T-helper 1 cell (primary cell): ENCODE measurements around the gene ALG1.
"Not testable (repeated sequence)": the region's sequence is repeated elsewhere in the genome, so short reads cannot be mapped to it uniquely, and the experiment has no call there.

Experiments
- DNase-seq, 5 donors: peaks; one replicate each; pipeline ENCODE4 v3.0.0-alpha.2; 2012 to 2020

ALG1 gene

DNA sequence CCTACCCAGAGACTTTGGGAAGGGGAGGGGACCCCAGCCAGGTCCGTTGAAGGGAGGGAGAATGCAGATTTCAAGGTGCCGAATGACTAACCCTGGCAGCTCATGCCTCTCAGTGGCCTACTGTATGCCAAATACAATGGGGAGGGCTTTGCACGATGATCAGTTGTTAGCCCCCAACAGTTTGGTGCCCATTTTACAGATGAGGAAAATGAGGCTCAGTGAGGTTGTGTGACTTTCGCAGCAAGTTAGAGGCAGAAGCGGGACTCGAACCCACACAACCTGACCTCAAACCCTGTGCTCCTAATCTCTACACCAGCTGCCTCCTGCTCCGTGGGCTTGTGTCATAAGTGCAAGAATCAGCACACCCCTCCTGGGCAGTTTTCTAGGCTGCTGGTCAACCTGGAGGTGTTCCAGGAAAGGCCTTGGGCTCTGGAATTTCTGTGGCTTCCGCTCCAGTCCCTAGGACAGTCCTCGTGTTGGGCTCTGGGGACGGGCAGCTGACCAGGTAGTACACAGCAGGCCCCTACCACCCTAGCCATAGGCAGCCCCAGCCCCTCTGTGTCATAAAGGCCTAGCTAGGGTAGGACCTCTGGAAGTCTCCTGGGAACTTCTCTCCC lies 26.0 kb upstream of the ALG1 start:
- DNase-seq = no peak

DNA sequence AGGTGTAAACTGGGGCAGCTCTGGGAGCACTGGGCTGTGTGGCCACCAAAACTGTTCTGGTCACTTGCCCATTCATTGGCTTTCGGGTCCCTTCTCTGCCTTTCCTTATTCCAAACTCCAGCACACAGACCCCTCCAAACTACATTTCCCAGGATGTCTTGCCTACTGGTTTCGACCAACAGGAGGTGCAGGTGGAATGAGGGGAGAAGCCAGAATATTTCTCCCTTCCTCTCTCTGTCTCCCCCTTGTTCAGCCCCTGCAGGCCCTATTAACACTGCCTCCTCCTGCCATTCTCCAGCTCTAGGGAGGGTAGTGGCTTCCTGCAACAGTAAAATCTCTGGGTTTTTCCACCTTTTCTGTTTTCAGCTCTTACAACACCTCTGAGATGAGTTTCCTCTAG lies 24.7 kb upstream of the ALG1 start:
- no peak for DNase-seq

DNA sequence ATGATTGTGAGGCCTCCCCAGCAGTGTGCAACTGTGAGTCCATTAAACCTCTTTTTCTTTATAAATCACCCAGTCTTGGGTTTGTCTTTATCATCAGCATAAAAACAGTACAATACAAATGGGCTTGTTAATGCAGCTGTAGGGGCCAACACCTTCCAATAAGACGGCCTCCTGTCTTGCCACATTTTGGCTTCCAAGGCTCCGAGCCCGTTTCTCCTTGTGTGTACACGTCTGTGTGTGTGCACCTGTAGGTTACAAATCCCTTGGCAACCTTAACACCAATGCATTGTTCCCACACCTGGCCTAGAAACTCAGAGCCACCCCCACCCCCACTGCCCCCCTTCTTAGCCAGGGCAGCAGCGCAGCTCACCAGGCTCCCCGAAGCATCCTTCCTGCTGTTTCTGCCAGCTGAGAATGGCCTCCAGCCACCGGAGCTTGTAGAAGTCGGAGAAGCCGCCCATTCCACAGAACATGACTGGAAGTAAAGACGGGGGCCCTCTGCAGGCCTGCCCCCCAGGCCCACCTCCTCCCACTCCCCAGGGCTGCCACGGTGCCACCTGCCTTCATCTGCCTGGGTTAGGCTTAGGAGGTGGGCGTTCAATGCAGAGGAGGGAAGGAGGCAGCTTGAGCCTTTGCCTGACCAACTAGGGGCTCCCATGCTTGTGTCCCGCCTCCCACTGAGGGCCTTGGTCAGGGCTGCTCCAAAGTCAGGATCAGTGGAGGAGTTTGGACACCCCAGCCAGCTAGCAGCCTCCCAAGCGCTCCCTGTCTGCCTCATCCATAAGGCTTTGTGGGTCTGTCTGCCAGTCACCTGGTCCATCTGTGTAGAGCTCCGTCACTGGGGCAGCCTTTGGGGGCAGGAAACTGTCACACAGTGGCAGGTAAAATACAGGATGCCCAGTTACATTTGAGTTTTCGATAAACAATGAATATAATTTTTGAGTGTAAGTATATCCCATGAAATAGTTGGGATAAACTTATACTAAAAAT lies 16.5 kb upstream of the ALG1 start:
- DNase-seq = no peak

DNA sequence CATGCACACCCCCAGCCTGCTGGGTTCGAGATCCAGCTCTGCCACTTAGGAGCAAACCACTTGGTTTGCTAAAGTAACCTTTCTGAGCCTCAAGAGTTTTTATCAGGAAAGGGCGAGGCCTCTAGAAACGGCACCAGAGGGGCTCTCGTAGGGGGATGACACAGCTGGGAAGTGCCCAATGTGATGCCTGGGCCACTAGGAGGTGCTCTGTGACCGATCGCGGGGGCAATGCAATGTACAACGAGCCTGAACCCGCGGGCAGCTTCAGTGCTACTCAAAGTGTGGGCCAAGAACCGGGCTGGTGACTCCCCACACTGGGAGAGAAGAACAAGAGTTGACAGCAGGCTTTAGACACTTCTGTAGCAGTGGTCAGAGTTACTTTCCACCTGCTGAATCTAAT lies 15.3 kb upstream of the ALG1 start:
- DNase-seq = peak in 2 of 5 donors; percentile 11 to 39

DNA sequence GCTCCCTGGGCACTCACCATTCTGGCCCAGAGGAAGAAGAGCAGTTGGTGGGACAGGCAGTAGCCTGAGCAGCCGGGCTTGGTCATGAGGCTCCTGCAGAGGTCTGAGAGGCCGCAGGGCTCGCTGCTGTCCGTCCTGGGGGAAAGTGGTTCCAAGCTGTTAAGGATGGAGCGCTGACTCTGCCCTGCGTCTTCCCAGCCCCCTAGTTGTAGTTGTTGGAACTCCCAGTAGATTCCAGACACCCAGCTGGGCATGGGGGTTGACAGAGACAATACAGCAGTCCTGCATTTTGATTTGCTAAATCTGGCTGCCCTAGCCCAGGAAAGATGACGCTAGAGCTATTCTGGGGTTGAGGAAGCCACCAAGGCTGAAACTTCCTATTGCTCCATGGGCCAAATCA lies 13.2 kb upstream of the ALG1 start:
- no peak for DNase-seq

DNA sequence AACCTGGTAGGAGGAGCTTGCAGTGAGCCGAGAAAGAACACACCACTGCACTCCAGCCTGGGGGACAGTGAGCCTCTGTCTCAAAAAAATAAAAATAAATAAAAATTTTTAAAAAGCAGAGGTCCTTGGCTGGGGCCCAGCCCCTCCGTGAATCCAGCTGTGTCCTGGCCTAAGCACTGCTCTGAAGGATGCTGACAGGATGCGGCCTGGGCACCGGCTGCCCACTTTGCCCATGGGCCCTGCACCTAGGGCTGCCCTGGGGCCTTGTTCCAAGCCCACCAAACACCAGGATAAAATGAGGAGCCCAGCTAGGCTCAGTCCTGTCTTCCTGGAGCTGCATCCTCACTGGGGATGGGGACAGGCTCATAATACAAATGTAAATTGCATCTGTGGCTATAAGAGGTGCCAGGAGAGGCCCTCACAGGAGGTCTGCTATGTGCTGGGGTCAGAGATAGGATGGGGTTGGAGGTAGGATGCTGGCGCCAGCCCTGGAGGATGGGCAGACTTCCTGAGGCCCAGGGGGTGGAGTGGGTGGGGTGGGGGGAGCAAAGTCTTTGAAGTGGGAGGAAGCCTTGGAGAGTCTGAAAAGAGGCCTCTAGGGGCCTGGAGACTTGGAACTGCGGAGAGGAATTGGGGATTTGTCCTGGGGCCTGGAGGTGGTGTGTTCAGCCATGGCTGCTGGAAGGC lies 12.1 kb upstream of the ALG1 start:
- no peak for DNase-seq

DNA sequence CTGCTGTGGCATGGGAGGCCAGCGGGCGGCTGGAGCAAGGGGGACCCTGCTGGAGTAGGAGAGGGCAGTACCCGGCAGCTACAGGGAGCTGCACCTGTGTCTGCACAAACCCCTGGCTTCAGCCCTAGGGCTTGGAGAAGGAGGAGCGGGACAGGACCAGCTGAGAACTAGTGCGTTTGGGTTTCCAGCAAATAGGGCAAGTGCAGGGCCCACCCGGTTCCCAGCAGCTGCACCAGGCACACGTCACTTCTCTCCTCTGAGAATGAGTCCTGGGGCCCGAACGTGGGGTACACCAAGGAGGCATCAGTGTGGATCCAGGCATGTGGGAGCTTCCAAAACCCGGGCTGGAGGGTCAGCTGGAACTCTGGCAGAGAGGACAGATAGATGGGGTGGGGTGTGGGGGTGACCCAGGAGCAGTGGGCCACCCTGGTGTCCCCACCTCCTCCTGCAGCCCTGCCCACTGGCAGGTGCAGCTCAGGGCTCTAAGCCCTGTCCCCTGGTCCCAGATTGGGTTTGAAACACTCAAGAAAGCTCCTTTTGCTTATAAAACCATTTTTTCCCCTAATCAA lies 11.5 kb upstream of the ALG1 start:
- no peak for DNase-seq

DNA sequence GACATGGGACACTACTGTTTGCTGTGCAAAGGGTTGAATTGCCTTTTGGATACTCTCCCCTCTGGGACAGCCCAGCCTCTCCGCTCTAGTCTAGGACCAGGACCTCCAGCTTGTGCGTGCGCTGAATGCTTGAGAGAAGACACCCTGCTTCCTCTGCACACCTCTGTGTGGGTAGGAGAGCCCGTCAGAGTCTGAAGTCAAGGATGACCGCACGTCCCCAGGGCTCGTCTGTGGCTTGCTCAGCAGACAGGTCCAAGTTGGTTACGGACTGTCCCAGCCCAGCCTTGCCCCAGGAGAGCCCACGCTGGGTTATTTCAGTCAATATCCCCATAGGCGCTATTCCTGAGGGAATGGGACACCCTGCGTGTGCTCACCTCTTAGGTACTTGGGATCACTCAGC lies 9.6 kb upstream of the ALG1 start:
- DNase-seq = no peak

DNA sequence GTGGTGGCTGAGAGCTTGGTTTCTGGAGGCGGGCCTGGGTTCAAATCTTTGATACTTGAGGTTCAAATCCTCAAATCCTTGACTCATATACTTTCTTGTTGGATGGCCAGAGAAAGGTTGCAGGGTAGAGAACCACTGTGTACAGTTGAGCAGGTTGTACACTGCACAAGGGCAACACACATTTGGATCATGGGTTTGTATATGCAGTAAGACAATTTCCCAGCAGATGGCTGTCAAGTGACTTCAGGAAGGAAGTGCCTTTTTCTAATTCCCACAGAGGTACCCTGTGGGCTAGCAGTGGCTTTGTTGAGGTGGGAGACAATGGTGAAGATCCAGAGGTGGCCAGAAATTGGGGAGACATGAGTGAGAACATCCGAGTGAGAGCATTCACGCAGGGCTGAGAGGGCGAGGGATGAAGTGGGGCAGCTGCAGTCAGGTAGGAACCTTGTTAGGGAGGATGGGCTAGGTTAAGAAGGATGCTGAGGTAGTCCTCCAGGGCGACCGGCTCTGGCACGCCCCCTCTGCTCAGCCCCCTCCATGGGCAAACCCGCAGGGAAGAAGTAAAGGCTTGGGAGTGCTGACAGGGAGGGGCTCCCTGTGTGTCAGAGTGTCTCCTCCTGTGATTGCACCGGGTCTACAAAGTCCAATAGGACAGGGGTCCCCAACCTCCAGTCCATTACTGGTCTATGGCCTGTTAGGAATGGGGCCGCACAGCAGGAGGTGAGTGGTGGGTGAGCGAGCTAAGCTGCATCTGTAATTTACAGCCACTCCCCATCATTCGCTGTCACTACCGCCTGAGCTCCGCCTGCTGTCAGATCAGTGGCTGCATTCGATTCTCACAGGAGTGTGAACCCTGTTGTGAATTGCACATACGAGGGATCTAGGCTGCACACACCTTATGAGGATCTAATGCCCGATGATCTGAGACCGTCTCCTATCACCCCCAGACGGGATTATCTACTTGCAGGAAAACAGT lies 8.6 kb upstream of the ALG1 start:
- no peak for DNase-seq

DNA sequence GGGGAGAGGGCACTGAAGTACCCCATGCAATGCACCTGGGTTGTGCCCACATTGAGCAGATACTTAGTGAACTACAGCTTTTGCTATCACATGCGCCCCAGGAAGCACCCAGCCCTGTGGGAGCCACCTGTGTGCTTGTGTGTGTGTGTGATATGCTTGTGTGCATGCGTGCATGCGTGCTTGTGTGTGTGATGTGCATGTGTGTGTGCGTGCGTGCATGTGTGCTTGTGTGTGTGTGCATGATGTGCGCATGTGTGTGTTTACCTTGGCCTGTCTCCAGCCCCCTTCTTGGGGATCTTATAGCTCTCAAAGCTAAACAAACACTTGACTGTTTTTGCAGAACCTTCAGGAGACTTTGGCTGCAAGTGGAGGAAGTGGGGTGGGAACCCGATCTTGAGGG lies 6.7 kb upstream of the ALG1 start:
- no peak for DNase-seq

DNA sequence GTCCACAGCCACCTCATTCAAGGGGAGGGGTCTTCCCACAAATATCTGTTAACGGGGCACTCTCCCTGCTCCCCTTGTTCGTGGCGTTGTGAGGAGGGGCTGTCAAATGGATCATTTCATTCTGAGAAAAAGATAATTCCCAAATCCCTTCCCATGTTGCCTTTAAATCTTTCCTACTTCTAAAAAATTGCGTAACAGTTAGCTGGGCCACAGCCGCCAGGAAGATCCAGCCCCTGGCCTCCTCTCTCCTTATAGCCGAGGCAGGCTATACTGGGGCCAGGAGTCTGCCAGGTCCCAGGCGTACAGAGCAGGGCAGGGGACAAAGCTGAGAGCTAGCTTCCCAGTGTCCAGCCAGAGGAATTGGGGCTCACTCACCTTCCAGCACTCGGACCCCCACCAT lies 6.3 kb upstream of the ALG1 start:
- no peak for DNase-seq

DNA sequence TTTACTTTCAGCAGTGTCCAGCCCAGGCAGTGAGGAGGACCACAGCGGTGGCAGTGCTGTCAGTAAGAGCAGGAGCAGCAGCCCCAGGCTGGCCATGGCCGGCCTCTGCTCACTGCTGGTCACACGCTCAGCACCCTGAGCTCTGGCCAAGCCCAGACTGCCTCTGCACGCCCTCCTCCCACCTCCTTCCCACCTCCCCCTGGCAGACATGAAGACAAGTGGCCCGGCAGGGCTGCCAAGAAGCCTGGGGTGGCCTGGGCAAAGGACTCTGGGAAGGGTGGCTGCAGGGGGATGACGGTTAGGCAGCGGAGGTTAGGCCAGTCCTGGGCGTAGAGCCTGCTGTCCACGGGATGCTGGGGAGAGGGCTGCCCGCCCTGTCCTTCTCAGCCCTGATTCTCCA lies 5.8 kb upstream of the ALG1 start, which contains the start of gene C16orf89:
TSS of gene C16orf89 (minus strand) at position 144 of the 400 bp plus-strand sequence. CDS start at position 96, 48 bp downstream.
- DNase-seq = no peak

DNA sequence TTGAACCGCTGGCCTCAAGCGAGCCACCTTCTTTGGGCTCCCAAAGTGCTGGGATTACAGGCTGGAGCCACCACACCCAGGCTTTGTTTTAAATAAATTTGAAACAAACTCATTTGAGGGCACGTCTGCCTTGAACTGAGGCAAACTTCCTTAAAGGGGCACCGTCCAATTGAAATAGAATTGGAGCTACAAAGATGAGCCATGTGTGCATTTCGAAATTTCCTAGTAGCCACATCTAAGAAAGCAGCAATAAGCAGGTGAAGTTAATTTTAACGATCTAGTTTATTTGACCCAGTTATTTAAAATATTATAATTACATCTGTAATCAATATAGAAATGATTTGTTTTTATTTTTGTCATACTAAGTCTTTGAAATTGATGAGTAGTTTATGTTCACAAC lies 5.1 kb upstream of the ALG1 start:
- DNase-seq = no peak

DNA sequence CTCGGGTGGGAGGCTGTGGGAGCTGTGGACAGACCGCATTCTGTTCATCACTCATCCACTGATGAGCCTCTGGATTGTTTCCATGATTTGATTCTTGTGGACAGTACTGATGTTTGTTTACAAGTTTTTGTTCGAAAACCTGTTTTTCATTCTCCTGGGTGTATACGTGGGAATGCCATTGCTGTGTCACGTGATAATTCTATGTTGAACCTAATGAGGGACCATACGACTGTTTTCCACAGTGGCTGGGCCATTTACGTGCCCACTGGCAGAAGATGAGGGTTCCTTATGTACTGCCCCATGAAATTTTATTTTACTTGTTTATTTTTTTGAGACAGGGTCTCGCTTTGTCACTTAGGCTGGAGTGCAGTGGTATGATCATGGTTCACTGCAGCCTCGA lies 2.6 kb upstream of the ALG1 start:
- no peak for DNase-seq

DNA sequence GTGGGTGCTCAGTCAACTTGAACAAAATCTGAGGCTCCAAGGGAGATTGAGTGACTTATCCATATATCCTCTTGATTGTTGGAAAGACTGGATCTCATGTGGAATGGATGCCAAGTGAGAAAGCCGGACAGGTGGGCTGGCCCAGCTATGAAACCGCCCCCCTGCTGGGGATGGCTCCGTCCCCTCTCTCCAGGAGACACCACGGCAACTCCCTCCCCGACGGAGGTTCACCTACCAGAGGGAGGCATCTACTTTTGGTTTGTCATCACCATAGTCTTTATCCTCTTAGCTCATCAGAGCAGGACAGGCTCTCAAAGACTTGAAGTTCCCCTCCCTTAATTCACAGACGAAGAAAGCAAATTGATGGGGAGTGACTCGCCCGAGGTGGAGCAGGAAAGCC lies 1.8 kb upstream of the ALG1 start:
- DNase-seq = no peak

DNA sequence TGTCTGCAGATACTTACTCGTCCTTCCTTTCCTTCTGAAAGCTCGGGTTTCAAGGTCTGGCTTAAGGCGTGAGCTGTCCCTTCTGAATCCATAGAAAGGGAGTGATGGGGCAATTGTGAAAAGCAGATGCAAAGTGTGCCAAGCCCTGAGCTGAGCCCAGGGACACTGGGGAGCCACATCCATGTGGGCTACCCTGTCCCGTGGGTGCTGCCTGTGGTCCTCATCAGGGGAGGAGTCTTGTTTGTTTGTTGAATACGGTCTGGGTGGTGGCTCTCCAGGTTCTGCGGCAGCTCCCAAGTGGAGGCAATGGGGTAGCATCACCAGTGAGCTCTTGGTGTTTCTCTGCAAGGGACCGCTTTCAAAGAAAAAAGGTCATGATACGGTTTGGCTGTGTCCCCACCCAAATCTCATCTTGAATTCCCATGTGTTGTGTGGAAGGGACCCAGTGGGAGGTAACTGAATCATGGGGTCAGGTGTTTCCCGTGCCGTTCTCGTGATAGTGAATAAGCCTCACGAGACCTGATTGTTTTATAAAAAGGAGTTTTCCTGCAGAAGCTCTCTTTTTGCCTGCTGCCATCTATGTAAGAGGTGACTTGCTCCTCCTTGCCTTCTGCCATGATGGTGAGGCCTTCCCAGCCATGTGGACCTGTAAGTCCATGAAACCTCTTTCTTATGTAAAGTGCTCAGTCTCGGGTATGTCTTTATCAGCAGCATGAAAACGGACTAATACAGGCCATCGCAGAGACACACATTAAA lies 1.0 kb upstream of the ALG1 start:
- no peak for DNase-seq

DNA sequence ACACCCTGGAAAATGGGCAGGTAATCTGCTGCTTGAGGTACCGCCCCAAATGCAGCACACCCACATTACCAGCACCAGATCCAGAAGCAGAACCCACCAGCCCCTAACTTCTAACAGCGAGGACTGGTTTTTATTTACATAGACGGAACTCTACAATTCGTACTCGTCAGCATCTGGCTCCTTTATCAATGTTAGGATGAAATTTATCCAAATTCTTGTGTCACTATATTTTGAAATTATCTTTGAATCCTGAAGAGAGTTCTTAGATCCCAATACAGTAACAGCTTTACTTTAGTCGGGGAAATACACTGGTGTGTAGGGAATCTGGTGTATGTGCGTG lies 332 bp upstream of the ALG1 start:
- no peak for DNase-seq

DNA sequence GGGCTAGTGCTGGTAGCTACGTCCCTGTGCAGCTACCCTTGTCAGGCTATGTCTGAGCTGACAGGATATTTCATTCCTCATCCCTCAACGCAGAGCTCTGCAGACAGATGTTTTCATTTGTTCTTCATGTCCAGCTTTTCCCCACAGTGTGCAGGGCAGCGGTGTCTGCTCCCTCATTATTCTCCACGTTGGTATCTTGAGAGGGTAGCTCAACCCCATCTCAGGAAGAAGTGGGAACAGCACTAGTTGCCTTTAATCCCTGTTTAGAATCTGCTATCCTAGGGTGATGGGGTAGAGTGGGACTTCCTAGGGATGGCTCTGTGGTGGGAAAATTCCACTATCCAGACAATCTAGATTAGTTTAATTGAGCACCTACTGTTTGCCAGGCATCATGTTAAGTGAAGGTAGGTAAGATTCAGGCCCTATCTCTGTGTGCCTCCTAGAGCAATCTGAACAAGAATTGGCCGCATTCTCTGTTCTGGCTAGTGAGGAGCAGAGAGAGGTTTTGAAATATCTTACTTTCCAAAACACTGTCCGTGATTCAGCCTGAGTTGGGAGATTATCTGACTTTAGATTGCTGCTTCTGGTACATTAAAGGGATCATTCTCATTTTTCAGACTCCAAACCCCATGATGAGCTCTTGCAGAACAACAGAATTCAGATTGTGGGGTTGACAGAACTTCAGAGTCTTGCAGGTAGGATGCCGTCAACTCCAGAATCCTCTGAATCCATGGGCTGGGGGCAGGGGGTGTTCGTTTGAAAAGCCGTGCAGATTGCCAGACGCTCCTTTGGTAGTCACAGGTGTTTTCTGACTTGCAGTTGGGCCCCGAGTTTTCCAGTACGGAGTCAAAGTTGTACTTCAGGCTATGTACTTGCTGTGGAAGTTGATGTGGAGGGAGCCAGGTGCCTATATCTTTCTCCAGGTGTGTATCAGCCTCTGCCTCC lies 963 bp downstream of the ALG1 start:
- no peak for DNase-seq

DNA sequence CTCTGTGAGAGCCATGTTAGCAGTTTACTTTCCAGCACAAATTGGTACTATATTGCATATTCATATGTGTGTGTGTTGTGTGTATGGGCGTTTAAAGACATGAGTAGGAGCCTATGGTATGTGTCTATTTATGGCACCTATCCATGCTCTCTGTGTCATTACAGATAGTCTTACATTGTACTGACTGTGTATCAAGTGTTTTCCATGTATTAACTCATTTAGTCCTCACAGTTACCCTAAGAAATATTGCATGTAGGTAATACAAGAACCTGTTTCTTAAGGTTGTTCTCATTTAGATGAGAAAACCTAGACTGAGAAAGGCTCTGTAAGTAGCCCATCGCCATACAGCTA lies 1.6 kb downstream of the ALG1 start:
- no peak for DNase-seq

DNA sequence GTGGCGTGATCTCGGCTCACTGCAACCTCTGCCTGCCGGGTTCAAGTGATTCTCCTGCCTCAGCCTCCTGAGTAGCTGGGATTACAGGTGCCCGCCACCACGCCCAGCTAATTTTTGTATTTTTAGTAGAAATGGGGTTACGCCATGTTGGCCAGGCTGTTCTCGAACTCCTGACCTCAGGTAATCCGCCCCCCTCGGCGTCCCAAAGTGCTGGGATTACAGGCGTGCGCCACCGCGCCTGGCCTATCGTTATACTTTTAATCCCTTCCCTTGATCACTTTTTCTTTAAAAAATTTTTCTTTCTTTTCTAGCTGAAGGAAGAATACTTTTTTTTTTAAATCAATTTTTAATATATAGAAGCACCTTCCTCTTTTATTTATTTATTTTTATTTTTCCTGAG lies 2.1 kb downstream of the ALG1 start:
- not testable (repeated sequence) for DNase-seq
